SK-N-MC (cell line): ENCODE measurements around the gene POLR2M.

Source experiments
- EZH2 ChIP-seq: fragments of 200-600 bp; sonication (generic); IDR thresholded peaks from one replicate; pipeline ENCODE4 v1.6.1; 2017; ENCODE audit warnings: antibody characterized with exemption
- POLR2AphosphoS5 ChIP-seq: IDR thresholded peaks from 2 replicates; pipeline ENCODE4 v1.6.1; 2012; ENCODE audit warnings: mild to moderate bottlenecking, low read depth, low read length, borderline replicate concordance

DNA sequence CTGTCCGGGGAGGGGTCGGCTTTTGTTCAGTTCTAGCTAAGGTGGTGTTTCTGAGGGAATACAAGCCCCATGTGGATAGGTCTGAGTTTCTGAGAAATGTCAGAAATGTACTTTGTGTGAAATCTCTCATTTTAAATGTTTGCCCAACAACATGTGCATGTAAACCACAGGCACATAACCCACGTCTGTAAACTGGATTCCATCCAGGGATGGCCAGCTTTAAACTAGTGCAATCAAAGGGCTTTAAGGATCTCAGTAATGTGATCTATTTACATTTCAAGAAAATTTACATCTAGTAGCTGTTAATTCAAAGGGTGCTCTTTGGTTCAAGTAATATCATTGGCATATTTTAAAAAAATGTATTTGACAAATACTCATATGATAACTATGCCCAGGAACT, 52.0 kb downstream of the POLR2M start:
- TF ChIP-seq EZH2, result no peak
- no peak for TF ChIP-seq POLR2AphosphoS5
